HepG2 (cell line): ENCODE measurements around the gene TPRA1.

Experiments used
- SRF ChIP-seq: IDR thresholded peaks from 2 replicates; pipeline ENCODE4 v1.6.1; 2011; ENCODE audit warnings: mild to moderate bottlenecking, low read depth, low read length, moderate library complexity
- ZNF615 ChIP-seq: sonication (generic); formaldehyde crosslinking; IDR thresholded peaks from 2 replicates; pipeline ENCODE4 v1.5.0; 2020; ENCODE audit warnings: mild to moderate bottlenecking, missing genetic modification reagents, borderline replicate concordance

DNA sequence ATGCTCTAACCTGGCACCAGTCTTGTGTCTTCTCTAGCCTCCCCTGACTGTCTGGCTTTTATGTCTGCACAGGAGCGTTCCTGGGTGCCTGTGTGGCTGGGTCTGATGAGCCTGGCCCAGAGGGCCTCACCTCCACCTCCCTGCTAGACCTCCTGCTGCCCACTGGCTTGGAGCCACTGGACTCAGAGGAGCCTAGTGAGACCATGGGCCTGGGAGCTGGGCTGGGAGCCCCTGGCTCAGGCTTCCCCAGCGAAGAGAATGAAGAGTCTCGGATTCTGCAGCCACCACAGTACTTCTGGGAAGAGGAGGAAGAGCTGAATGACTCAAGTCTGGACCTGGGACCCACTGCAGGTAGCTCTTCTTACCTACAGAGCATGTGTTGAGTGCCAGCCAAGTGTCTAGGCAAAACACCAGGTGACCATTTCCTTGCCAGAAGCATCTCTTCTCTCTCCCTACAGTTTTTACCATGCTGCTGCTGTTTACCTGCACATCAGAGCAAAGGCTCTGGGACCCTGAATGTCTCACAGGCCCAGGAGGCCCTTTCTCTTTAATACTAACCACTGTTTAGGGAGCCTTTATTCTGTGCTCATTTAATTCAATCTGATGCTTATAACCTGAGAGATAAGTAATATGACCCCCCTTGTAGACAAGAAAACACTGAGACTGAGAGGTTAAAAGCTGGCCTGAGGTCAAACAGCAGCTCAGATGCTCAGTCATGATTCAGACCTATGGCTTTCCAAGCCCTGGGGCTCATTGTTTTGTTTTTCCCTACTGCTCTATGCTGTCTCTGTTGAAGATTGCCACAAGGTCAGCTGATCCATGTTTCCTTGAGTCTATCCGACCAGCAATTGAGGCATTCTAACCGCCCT lies 48.9 kb upstream of the TPRA1 start:
- TF ChIP-seq ZNF615 (CRISPR knock-in tag): no peak
- no peak for TF ChIP-seq SRF
